Activated T-helper 17 cell treated with anti-CD3 and anti-CD28 coated beads, Interleukin-2, amount 50 U/mL, for 72 hours (primary cell): ENCODE data around the gene ILF2. TPM values are rescaled to one million over a fixed set of nuclear protein-coding genes. Genes with fewer than 3 reads are reported as not detected.
A peak's percentile ranks its signal among the peaks of the same experiment; 100 is the strongest.
"Not testable (repeated sequence)": the region's sequence is repeated elsewhere in the genome, so short reads cannot be mapped to it uniquely, and the experiment has no call there.

Experiments used
- ATAC-seq: fragments of 150-1000 bp; cut with Tn5 transposase; replicated peaks from 2 replicates; pipeline ENCODE4 v1.10.0; 2021; ENCODE audit warnings: mild to moderate bottlenecking, moderate library complexity
- H3K27ac Mint-ChIP-seq: one replicate; pipeline ENCODE4 v1.8.0; 2022; ENCODE audit warnings: mixed read lengths
- H3K27me3 Mint-ChIP-seq: one replicate; pipeline ENCODE4 v1.8.0; 2022; ENCODE audit warnings: mixed read lengths
- H3K36me3 Mint-ChIP-seq: one replicate; pipeline ENCODE4 v1.8.0; 2022; ENCODE audit warnings: low read depth, mild to moderate bottlenecking, mixed read lengths
- H3K4me1 Mint-ChIP-seq: one replicate; pipeline ENCODE4 v1.8.0; 2022; ENCODE audit warnings: mixed read lengths
- H3K4me3 Mint-ChIP-seq: one replicate; pipeline ENCODE4 v1.8.0; 2022; ENCODE audit warnings: mild to moderate bottlenecking, mixed read lengths
- H3K9me3 Mint-ChIP-seq: one replicate; pipeline ENCODE4 v1.8.0; 2022; ENCODE audit warnings: mixed read lengths
- total RNA-seq, 2 donors: library from RNA; stranded (reverse); gene quantifications; one replicate each; pipeline ENCODE4 v1.2.3, GENCODE V29; 2022

Gene ILF2
- total RNA-seq, 2 donors from 2014 or later = 153 to 245 TPM

- Mint-ChIP-seq H3K36me3 (no peaks in the 10 kb centered on the region), H3K27ac (no peak overlapping the region), H3K4me3 (no peak overlapping the region), H3K27me3 (no peaks in the 10 kb centered on the region), H3K4me1 (peaks cover 25% of the 10 kb centered on the region), H3K9me3 (no peaks in the 10 kb centered on the region)
- no peak for ATAC-seq
Observed at GRCh38 chr1:153669606-153670005, 1.2 kb downstream of the ILF2 start.

- H3K4me3 Mint-ChIP-seq, H3K36me3 Mint-ChIP-seq, H3K9me3 Mint-ChIP-seq, H3K27me3 Mint-ChIP-seq, ATAC-seq: not testable (repeated sequence)
- peak overlapping the region; percentile 83 for H3K27ac Mint-ChIP-seq
- peaks cover 25% of the 10 kb centered on the region for H3K4me1 Mint-ChIP-seq
Observed at GRCh38 chr1:153668672-153669071, 2.1 kb downstream of the ILF2 start.

GRCh38 chr1:153667439-153667838 lies 3.4 kb downstream of the ILF2 start:
- H3K27me3 Mint-ChIP-seq = no peaks in the 10 kb centered on the region
- H3K27ac Mint-ChIP-seq = peak overlapping the region; percentile 83
- H3K4me1 Mint-ChIP-seq = peaks cover 25% of the 10 kb centered on the region
- H3K36me3 Mint-ChIP-seq = no peaks in the 10 kb centered on the region
- ATAC-seq = no peak
- H3K9me3 Mint-ChIP-seq = no peaks in the 10 kb centered on the region
- no peak overlapping the region for H3K4me3 Mint-ChIP-seq

- Mint-ChIP-seq H3K27ac (no peak overlapping the region), H3K27me3 (no peaks in the 10 kb centered on the region), H3K4me1 (peaks cover 11% of the 10 kb centered on the region), H3K4me3 (no peak overlapping the region), H3K36me3 (peaks cover 16% of the 10 kb centered on the region), H3K9me3 (no peaks in the 10 kb centered on the region)
- no peak for ATAC-seq
Observed at GRCh38 chr1:153663211-153663610, 7.6 kb downstream of the ILF2 start.

GRCh38 chr1:153662269-153662668 lies 8.5 kb downstream of the ILF2 start:
- Mint-ChIP-seq H3K27me3 (no peaks in the 10 kb centered on the region), H3K27ac (peak overlapping the region; percentile 61), H3K4me1 (peaks cover 4% of the 10 kb centered on the region), H3K4me3 (no peak overlapping the region), H3K36me3 (peaks cover 16% of the 10 kb centered on the region), H3K9me3 (no peaks in the 10 kb centered on the region)
- ATAC-seq = no peak

GRCh38 chr1:153661111-153661708 lies 9.6 kb downstream of the ILF2 start:
- H3K4me3 Mint-ChIP-seq = peak overlapping the region; percentile 37
- no peaks in the 10 kb centered on the region for H3K27me3 Mint-ChIP-seq
- peaks cover 4% of the 10 kb centered on the region for H3K4me1 Mint-ChIP-seq
- peak overlapping the region; percentile 28 for H3K27ac Mint-ChIP-seq
- ATAC-seq = no peak
- H3K9me3 Mint-ChIP-seq = no peaks in the 10 kb centered on the region
- peaks cover 16% of the 10 kb centered on the region for H3K36me3 Mint-ChIP-seq

- no peak for ATAC-seq
- no peaks in the 10 kb centered on the region for H3K4me1 Mint-ChIP-seq
- no peaks in the 10 kb centered on the region for H3K27me3 Mint-ChIP-seq
- peak overlapping the region; percentile 91 for H3K4me3 Mint-ChIP-seq
- H3K9me3 Mint-ChIP-seq = no peaks in the 10 kb centered on the region
- H3K27ac Mint-ChIP-seq = peak overlapping the region; percentile 94
- peaks cover 16% of the 10 kb centered on the region for H3K36me3 Mint-ChIP-seq
Observed at GRCh38 chr1:153659656-153660055, 11.1 kb downstream of the ILF2 start.

GRCh38 chr1:153659175-153659534 lies 11.6 kb downstream of the ILF2 start:
- H3K36me3 Mint-ChIP-seq = peaks cover 16% of the 10 kb centered on the region
- H3K9me3 Mint-ChIP-seq = no peaks in the 10 kb centered on the region
- no peak for ATAC-seq
- H3K4me3 Mint-ChIP-seq = peak overlapping the region; percentile 91
- H3K4me1 Mint-ChIP-seq = no peaks in the 10 kb centered on the region
- no peaks in the 10 kb centered on the region for H3K27me3 Mint-ChIP-seq
- H3K27ac Mint-ChIP-seq = peak overlapping the region; percentile 94

- ATAC-seq = peak; percentile 95
- Mint-ChIP-seq H3K4me1 (no peaks in the 10 kb centered on the region), H3K36me3 (peaks cover 16% of the 10 kb centered on the region)
Observed at GRCh38 chr1:153658400-153659174, 12.2 kb downstream of the ILF2 start, which contains the start of gene SNAPIN. Gene SNAPIN (plus strand): TSS chr1:153658703. CDS start chr1:153658744, 41 bp downstream.

GRCh38 chr1:153655333-153655732 lies 15.5 kb downstream of the ILF2 start:
- ATAC-seq = no peak
- Mint-ChIP-seq H3K27ac (no peak overlapping the region), H3K4me3 (no peak overlapping the region), H3K4me1 (no peaks in the 10 kb centered on the region), H3K27me3 (no peaks in the 10 kb centered on the region), H3K9me3 (no peaks in the 10 kb centered on the region), H3K36me3 (peaks cover 16% of the 10 kb centered on the region)

More at GRCh38 chr1:153658400-153659174, 12.2 kb downstream of the ILF2 start, which contains the start of gene SNAPIN:
- Mint-ChIP-seq H3K4me3 (peak within 1 kb of the TSS; percentile 91), H3K9me3 (no peaks in the 10 kb centered on the region), H3K27me3 (no peaks in the 10 kb centered on the region), H3K27ac (peak within 1 kb of the TSS; percentile 94)

- peaks cover under 1% of the 10 kb centered on the region for H3K36me3 Mint-ChIP-seq
- no peak overlapping the region for H3K4me3 Mint-ChIP-seq
- no peaks in the 10 kb centered on the region for H3K9me3 Mint-ChIP-seq
- no peak for ATAC-seq
- no peaks in the 10 kb centered on the region for H3K27me3 Mint-ChIP-seq
- H3K27ac Mint-ChIP-seq = no peak overlapping the region
- peaks cover 5% of the 10 kb centered on the region for H3K4me1 Mint-ChIP-seq
Observed at GRCh38 chr1:153652805-153653500, 17.8 kb downstream of the ILF2 start.

GRCh38 chr1:153651771-153652170 lies 19.0 kb downstream of the ILF2 start:
- H3K4me3 Mint-ChIP-seq = no peak overlapping the region
- H3K27me3 Mint-ChIP-seq = no peaks in the 10 kb centered on the region
- no peaks in the 10 kb centered on the region for H3K9me3 Mint-ChIP-seq
- H3K4me1 Mint-ChIP-seq = peaks cover 5% of the 10 kb centered on the region
- peaks cover 12% of the 10 kb centered on the region for H3K36me3 Mint-ChIP-seq
- ATAC-seq = no peak
- H3K27ac Mint-ChIP-seq = no peak overlapping the region

- peak; percentile 31 for ATAC-seq
- H3K4me3 Mint-ChIP-seq = no peak overlapping the region
- H3K36me3 Mint-ChIP-seq = peaks cover 31% of the 10 kb centered on the region
Observed at GRCh38 chr1:153649863-153650235, 20.9 kb downstream of the ILF2 start.

GRCh38 chr1:153649137-153649862 lies 21.5 kb downstream of the ILF2 start:
- Mint-ChIP-seq H3K36me3 (peaks cover 37% of the 10 kb centered on the region), H3K27ac (peak overlapping the region; percentile 58), H3K9me3 (no peaks in the 10 kb centered on the region), H3K27me3 (no peaks in the 10 kb centered on the region), H3K4me3 (no peak overlapping the region), H3K4me1 (peaks cover 9% of the 10 kb centered on the region)
- peak; percentile 24 for ATAC-seq

More at GRCh38 chr1:153649863-153650235, 20.9 kb downstream of the ILF2 start:
- no peaks in the 10 kb centered on the region for H3K9me3 Mint-ChIP-seq
- H3K27ac Mint-ChIP-seq = peak overlapping the region; percentile 58
- peaks cover 9% of the 10 kb centered on the region for H3K4me1 Mint-ChIP-seq
- H3K27me3 Mint-ChIP-seq = no peaks in the 10 kb centered on the region
